ENCODE results near the gene CACNA1B.
"Not testable (repeated sequence)": the region's sequence is repeated elsewhere in the genome, so short reads cannot be mapped to it uniquely, and the experiment has no call there.

GRCh38 chr9:138113701-138114325 is 236.2 kb downstream of the CACNA1B start:
- TF ChIP-seq, protein P1, sequence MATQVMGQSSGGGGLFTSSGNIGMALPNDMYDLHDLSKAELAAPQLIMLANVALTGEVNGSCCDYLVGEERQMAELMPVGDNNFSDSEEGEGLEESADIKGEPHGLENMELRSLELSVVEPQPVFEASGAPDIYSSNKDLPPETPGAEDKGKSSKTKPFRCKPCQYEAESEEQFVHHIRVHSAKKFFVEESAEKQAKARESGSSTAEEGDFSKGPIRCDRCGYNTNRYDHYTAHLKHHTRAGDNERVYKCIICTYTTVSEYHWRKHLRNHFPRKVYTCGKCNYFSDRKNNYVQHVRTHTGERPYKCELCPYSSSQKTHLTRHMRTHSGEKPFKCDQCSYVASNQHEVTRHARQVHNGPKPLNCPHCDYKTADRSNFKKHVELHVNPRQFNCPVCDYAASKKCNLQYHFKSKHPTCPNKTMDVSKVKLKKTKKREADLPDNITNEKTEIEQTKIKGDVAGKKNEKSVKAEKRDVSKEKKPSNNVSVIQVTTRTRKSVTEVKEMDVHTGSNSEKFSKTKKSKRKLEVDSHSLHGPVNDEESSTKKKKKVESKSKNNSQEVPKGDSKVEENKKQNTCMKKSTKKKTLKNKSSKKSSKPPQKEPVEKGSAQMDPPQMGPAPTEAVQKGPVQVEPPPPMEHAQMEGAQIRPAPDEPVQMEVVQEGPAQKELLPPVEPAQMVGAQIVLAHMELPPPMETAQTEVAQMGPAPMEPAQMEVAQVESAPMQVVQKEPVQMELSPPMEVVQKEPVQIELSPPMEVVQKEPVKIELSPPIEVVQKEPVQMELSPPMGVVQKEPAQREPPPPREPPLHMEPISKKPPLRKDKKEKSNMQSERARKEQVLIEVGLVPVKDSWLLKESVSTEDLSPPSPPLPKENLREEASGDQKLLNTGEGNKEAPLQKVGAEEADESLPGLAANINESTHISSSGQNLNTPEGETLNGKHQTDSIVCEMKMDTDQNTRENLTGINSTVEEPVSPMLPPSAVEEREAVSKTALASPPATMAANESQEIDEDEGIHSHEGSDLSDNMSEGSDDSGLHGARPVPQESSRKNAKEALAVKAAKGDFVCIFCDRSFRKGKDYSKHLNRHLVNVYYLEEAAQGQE (IDR thresholded peaks at IDR 0.05; ENCODE audit: insufficient replicate concordance, low read depth) = not testable (repeated sequence)
- TF ChIP-seq, protein P2, sequence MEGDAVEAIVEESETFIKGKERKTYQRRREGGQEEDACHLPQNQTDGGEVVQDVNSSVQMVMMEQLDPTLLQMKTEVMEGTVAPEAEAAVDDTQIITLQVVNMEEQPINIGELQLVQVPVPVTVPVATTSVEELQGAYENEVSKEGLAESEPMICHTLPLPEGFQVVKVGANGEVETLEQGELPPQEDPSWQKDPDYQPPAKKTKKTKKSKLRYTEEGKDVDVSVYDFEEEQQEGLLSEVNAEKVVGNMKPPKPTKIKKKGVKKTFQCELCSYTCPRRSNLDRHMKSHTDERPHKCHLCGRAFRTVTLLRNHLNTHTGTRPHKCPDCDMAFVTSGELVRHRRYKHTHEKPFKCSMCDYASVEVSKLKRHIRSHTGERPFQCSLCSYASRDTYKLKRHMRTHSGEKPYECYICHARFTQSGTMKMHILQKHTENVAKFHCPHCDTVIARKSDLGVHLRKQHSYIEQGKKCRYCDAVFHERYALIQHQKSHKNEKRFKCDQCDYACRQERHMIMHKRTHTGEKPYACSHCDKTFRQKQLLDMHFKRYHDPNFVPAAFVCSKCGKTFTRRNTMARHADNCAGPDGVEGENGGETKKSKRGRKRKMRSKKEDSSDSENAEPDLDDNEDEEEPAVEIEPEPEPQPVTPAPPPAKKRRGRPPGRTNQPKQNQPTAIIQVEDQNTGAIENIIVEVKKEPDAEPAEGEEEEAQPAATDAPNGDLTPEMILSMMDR (IDR thresholded peaks at IDR 0.05; ENCODE audit: insufficient read depth, low read length) = not testable (repeated sequence)
- TF ChIP-seq GABPA (IDR thresholded peaks at IDR 0.05; ENCODE audit: low read depth); SPI1 (IDR thresholded peaks at IDR 0.05; ENCODE audit: borderline replicate concordance, low read depth): not testable (repeated sequence)
